Inflammatory macrophage treated with lipopolysaccharide for 4 hours (primary cell): ENCODE measurements around the gene SPAG5.

Experiments used
- DNase-seq: peaks from one replicate; pipeline ENCODE4 v3.0.0-alpha.2; 2020

The SPAG5 gene

GRCh38 chr17:28544402-28545140, 54.3 kb downstream of the SPAG5 start:
- DNase-seq: no peak

- no peak for DNase-seq
Measured at GRCh38 chr17:28541439-28541838, 57.4 kb downstream of the SPAG5 start.

- no peak for DNase-seq
Measured at GRCh38 chr17:28540231-28540630, 58.6 kb downstream of the SPAG5 start.

- DNase-seq: no peak
Measured at GRCh38 chr17:28538296-28538895, 60.4 kb downstream of the SPAG5 start.

- no peak for DNase-seq
Measured at GRCh38 chr17:28537219-28537610, 61.6 kb downstream of the SPAG5 start.

GRCh38 chr17:28536532-28537218, 62.1 kb downstream of the SPAG5 start:
- DNase-seq: no peak

- no peak for DNase-seq
Measured at GRCh38 chr17:28534740-28535375, 64.0 kb downstream of the SPAG5 start.

- DNase-seq: no peak
Measured at GRCh38 chr17:28533091-28533807, 65.6 kb downstream of the SPAG5 start.

GRCh38 chr17:28532050-28532960, 66.5 kb downstream of the SPAG5 start:
- no peak for DNase-seq

GRCh38 chr17:28530926-28531325, 67.9 kb downstream of the SPAG5 start:
- no peak for DNase-seq

GRCh38 chr17:28530250-28530649, 68.6 kb downstream of the SPAG5 start:
- DNase-seq: no peak

- no peak for DNase-seq
Measured at GRCh38 chr17:28529013-28529400, 69.8 kb downstream of the SPAG5 start.

GRCh38 chr17:28528327-28529012, 70.4 kb downstream of the SPAG5 start:
- DNase-seq: no peak

GRCh38 chr17:28527859-28528258, 71.0 kb downstream of the SPAG5 start:
- no peak for DNase-seq
